Stimulated activated CD4-positive, alpha-beta T cell treated with anti-CD3 and anti-CD28 coated beads, Interleukin-15, amount 100 ng/mL, for 24 hours (primary cell): ENCODE measurements around the gene ADPRS.

ENCODE experiments used
- DNase-seq: peaks from one replicate; pipeline ENCODE4 v3.0.0-alpha.2; 2020

ADPRS gene

GRCh38 chr1:36088265-36088576 is 471 bp upstream of the ADPRS start:
- DNase-seq, result no peak

GRCh38 chr1:36089393-36090121 is 865 bp downstream of the ADPRS start:
- DNase-seq, result peak; percentile 35

GRCh38 chr1:36091141-36091540 is 2.4 kb downstream of the ADPRS start:
- DNase-seq, result no peak

GRCh38 chr1:36091698-36092097 is 3.0 kb downstream of the ADPRS start:
- no peak for DNase-seq

- no peak for DNase-seq
Measured at GRCh38 chr1:36092166-36092797, 3.6 kb downstream of the ADPRS start.

GRCh38 chr1:36092798-36093185 is 4.1 kb downstream of the ADPRS start:
- no peak for DNase-seq

- DNase-seq, result no peak
Measured at GRCh38 chr1:36093226-36093625, 4.5 kb downstream of the ADPRS start.

GRCh38 chr1:36093929-36094328 is 5.2 kb downstream of the ADPRS start:
- DNase-seq, result no peak

GRCh38 chr1:36094621-36095061 is 5.9 kb downstream of the ADPRS start:
- DNase-seq, result no peak

- DNase-seq, result no peak
Measured at GRCh38 chr1:36095760-36096405, 7.2 kb downstream of the ADPRS start.

GRCh38 chr1:36096500-36097432 is 8.1 kb downstream of the ADPRS start:
- no peak for DNase-seq

- DNase-seq, result no peak
Measured at GRCh38 chr1:36097693-36098585, 9.2 kb downstream of the ADPRS start.

GRCh38 chr1:36098650-36099365 is 10.1 kb downstream of the ADPRS start:
- no peak for DNase-seq

GRCh38 chr1:36099681-36100341 is 11.1 kb downstream of the ADPRS start:
- DNase-seq, result peak; percentile 85

- DNase-seq, result no peak
Measured at GRCh38 chr1:36100376-36100775, 11.7 kb downstream of the ADPRS start.

GRCh38 chr1:36101546-36101945 is 12.9 kb downstream of the ADPRS start:
- no peak for DNase-seq

GRCh38 chr1:36106269-36106668 is 17.6 kb downstream of the ADPRS start:
- DNase-seq, result no peak

GRCh38 chr1:36107394-36107793 is 18.7 kb downstream of the ADPRS start:
- DNase-seq, result no peak

- DNase-seq, result no peak
Measured at GRCh38 chr1:36108314-36108713, 19.6 kb downstream of the ADPRS start.

GRCh38 chr1:36109041-36109679 is 20.5 kb downstream of the ADPRS start:
- DNase-seq, result peak; percentile 42
